IPS-11a (cell line): ENCODE measurements around the gene IRX5.

ENCODE experiments used
- H3K4me3 ChIP-seq: one replicate; pipeline ENCODE4 v1.5.1; 2013; ENCODE audit warnings: low read depth, low read length, control low read depth

The IRX5 gene

DNA sequence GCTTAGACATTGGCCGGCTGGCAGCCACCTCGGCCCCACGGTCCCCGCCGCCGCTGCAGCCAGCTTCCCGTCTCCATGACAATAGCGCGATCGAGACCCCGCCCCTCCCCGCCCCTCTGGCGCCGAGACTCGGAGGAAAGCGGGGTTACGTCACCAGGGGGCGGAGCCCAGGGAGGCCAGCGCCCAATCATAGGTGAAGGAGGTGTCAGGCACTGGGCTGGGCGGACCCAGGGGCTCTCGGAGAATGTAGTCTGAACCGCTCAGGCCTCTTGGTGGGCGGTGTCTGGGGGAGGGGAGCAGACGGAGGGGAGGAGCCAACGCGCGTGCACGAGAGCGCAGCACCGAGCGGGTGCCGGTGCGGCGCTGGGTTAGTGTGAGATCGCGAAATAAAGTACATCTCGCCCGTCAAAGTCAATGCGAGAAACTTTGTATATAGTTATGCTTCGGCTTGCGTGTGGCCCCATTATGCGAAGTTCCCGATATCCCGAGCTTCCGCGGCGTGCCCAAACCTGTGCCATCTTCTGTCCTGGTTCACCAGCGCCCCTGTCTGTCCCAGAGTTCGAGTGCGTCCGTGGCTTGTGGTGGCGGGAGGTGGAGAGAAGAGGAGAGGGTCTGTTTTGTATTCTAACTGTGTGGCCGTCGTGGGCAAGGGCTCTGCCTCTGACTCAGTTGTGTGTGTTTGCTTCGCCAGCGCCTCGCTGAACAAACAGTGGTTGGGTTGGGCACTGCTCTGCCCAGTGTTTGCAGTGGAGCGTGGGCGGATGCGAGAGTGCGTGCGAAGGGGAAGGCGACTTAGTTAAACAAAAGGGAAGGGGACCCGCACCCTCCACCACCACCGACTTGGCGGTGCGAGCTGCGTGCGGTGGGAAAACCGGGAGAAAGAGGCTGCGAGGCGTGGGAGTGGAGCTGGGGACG is 1.3 kb upstream of the IRX5 start:
- peak overlapping the region; percentile 70 for H3K4me3 ChIP-seq

DNA sequence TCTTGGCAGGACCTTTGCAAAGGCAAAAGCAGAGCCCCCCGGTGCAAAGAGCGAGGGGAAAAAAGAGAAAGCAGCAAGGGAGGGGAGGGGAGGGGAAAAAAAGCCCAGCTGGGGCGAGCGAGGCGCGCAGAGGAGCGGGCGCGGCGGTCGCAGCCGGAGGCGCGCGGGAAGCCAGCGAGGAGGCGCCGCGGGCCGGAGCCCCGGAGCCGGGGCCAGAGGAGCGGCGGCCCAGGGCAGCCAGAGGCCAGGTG is 129 bp downstream of the IRX5 start:
- peak overlapping the region; percentile 24 for H3K4me3 ChIP-seq

DNA sequence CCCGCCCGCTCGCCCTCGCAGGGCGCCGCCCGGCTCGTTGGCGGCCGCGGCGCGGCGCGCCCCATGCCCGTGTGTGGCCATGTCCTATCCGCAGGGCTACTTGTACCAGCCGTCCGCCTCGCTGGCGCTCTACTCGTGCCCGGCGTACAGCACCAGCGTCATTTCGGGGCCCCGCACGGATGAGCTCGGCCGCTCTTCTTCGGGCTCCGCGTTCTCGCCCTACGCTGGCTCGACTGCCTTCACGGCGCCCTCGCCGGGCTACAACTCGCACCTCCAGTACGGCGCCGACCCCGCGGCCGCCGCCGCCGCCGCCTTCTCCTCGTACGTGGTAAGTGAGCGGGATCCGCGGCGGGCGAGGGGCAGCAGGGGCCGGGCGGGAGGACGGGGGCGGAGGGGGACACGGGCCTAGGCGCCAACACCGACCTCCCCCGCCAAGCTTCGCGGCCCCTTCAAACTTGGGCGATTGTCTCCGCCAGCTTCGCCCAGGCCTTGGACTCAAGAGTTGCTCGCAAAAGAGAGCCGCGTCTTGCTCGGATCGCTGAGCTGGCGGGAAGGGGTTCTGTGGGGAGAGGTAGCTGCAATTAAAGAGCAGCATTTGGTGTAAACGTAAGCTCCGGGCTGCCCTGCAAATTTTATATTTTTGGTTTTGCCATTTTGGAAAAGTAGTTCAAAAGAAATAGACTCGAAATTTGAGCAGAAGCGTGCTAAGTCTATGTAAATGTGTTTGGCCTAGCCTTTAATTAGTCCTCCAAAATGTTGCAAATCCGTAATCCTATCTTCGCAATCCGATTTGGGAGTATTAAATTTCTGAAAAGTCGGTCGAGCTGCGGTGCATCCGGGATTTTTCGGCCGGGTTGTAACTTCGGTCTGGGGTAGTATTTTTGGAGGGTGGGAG is 702 bp downstream of the IRX5 start:
- H3K4me3 ChIP-seq: peak overlapping the region; percentile 24

DNA sequence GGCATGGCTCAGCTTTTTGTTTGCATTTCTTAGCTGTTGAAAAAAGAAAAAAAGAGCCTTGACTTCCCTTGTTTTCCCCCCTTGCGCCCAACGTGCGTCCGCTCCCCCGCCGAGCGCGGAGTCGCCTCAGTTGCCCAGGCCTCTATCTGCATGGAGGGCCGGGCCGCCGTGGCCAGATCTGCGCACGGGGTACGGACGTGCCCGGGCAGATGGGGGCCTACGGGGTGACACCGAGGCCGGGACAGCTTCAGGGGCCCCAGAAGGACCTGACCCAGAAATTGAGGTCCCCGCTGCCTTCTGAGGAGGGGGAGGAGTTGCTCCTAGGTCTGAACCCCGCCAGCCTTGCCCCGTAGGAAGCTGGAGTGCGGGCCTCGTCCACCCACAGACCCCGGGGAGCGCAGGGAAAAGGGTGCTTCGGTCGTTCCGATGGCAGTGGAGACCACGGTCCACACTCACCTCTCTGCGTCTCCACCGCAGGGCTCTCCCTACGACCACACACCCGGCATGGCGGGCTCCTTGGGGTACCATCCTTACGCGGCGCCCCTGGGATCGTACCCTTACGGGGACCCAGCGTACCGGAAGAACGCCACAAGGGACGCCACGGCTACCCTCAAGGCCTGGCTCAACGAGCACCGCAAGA is 1.5 kb downstream of the IRX5 start:
- no peak overlapping the region for H3K4me3 ChIP-seq

DNA sequence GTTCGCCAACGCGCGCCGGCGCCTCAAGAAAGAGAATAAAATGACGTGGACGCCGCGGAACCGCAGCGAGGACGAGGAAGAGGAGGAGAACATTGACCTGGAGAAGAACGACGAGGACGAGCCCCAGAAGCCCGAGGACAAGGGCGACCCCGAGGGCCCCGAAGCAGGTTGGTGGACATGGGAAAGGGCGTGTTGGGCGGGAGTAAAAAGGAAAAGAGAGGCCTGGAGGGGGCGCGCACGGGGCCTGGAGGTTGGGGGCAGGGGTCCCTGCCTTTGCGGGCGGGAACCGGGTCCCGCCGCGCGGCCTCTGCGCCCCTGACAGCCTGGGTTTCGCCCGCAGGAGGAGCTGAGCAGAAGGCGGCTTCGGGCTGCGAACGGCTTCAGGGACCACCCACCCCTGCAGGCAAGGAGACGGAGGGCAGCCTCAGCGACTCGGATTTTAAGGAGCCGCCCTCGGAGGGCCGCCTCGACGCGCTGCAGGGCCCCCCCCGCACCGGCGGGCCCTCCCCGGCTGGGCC is 2.1 kb downstream of the IRX5 start:
- peak overlapping the region; percentile 13 for H3K4me3 ChIP-seq

DNA sequence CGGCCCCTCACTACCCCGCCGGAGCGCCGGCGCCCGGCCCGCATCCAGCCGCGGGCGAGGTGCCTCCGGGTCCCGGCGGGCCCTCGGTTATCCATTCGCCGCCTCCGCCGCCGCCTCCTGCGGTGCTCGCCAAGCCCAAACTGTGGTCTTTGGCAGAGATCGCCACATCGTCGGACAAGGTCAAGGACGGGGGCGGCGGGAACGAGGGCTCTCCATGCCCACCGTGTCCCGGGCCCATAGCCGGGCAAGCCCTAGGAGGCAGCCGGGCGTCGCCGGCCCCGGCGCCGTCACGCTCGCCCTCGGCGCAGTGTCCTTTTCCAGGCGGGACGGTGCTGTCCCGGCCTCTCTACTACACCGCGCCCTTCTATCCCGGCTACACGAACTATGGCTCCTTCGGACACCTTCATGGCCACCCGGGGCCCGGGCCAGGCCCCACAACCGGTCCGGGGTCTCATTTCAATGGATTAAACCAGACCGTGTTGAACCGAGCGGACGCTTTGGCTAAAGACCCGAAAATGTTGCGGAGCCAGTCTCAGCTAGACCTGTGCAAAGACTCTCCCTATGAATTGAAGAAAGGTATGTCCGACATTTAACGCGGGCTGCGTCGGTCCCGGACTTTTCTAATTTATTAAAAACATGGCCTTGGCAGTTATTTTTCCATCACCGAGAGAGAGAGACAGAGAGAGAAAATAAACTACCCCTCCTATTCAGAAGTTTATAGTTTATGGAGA is 2.8 kb downstream of the IRX5 start:
- no peak overlapping the region for H3K4me3 ChIP-seq

DNA sequence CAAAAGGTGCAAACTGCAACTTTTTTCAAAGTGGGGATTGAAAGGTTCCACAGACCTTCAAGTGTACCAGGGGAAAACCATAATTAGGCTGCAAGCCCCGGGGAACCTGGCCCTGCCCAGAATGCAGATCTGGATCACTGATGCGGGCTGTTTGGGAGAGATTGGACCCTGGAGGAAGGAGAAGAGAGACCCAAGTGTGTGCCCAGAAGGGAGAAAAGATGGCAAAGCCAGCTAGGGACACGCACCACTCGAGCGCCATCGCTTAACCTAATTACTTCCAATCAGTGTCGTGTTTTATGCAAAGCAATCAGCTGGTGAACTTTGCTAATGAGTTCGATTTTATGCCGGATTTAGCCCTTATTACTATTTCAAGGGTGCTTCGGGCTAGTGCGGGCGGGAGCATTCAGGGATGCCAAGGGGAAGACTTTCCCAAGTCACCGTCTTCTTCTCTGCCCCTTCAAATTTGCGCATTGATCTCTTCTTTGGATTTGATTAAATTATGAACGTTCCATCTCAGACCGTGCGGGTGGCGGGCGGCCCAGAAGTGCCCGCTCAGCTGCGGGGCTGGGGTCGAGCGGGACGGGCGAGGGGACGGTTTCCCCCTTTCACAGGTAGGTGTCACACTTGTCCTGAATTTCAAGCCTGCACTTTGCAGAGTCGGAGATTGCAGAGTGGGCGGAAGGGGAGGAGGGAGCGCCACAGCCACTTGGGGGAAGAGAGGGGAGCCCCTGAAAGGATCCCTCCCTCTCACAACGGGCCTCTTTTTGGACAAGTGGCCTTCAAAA is 4.0 kb downstream of the IRX5 start:
- H3K4me3 ChIP-seq: no peak overlapping the region

DNA sequence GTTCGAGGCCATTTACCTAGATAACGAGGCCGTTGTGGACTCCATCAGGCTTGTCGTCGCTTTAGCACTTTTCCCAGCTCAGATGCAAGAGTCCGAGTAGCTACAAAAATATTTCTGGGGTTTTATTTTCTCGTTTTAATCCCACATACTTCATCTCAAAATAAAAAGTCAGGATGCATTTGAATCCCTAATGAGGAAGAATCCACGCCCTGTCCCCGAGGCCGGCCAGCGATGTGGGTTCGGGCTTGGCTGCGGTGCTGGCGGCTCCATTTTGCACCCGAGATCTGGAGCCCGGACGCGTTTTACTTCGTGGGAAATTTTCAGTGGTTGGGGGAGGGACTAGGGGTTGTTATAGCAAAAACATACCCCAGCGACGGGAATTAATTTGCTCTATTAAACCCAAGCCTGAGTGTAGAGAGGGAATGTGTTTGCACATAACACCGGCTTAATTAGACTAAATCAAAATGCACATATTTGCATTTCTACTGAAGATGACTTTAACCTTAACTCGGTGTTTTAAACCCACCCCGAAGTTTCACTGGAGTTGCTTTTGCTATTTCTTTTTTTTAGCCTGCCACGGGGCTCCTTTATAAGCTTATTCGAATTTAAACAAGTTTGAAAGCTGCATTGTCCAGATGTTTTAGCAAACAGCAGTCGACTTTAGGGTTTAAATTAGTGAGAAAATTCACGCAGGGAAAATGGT is 4.8 kb downstream of the IRX5 start:
- no peak overlapping the region for H3K4me3 ChIP-seq

DNA sequence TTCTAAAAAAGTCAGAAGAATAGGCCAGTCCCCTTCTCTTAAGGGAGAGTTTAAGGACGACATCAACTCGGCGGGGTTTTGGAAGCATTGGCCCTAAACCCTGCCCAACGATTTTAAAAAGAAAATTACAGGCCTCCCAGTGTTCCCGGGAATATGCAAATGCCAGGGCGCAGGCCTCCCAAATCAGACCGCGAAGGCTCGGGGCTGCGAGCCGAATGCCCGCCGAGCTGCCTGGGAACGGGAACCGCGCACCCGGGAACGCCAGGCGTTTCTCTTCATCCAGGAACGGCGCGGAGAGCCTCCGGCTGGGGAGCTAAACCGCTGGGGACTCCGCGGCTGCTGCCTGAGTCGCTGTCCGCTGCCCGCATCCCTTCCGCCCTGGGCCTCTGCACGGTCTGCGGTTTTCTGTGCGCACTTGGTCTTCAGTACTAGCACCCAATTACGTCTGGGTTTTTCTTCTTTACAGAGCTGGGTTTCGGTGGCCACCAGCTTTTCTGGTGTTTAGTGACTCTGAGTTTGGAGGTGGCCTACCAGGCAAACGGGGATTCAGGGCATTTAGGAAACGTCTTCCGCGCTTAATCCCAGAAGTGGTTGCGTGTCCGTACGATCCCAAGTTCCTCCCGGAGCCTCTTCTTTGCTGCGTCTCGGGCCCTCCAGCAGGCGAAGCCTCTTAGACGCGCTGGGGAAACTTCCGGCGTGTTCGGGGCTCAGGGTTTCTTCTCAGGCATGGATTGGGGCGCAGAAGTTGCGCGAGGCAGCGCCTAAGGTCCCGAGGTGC is 5.7 kb downstream of the IRX5 start:
- H3K4me3 ChIP-seq: no peak overlapping the region

DNA sequence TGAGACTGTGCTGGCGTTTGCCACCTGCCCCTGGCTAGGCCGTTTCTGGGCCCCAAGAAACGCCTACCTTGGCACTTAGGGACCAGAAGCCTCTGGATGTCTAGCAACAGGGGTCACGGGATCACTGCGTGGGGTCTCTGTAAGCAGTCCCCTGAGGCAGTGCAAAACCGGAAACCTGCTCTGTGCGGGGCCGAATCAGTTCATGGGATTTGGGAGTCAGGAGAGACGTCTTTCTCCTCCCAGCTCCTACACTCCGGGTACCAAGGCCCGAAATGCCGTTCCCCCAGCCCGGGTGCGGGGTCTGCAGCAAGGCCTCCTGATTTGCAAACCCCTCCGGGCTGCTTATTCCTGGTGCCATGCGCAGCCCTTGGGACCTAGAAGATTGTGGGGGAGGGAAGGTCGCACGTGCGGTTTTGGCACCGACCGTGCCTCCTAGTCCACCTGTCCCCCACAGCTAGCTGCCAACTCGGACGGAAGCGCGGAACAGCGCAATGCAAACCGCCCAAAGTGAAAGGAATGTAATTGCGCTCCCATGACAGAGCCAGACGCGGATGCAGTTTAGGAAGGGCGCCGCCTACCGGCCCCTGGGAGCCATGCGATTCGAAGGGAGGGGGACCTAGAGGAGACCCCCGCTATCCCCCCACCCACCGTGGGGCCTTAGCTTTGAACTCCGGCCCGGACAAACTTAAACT is 6.5 kb downstream of the IRX5 start:
- no peak overlapping the region for H3K4me3 ChIP-seq

DNA sequence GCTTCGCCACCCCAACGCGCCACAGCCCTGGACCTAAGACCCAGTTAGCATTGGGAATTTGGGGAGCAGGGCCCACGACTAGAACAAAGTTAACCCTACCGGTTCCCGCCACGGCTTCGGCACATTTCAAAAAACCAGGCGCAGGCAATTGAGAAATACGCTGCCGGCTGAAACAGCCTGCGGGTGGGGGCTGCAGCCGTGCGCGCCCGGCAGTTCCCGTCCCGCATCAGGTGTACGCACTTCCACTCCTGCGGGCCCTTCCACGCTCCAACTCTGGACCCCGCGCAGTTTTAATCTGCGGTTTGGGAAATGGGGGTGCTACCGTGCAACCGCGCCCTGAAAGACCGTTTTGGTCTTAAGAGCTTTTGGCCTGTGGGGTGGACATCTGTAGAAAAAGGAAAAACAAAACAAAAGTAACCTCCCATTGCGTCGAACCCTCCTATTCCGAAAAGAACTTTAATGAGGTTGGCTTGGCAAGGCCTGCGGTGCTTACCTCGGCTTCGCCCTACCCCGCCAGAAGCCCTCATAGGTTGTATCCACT is 7.1 kb downstream of the IRX5 start:
- peak overlapping the region; percentile 4 for H3K4me3 ChIP-seq

DNA sequence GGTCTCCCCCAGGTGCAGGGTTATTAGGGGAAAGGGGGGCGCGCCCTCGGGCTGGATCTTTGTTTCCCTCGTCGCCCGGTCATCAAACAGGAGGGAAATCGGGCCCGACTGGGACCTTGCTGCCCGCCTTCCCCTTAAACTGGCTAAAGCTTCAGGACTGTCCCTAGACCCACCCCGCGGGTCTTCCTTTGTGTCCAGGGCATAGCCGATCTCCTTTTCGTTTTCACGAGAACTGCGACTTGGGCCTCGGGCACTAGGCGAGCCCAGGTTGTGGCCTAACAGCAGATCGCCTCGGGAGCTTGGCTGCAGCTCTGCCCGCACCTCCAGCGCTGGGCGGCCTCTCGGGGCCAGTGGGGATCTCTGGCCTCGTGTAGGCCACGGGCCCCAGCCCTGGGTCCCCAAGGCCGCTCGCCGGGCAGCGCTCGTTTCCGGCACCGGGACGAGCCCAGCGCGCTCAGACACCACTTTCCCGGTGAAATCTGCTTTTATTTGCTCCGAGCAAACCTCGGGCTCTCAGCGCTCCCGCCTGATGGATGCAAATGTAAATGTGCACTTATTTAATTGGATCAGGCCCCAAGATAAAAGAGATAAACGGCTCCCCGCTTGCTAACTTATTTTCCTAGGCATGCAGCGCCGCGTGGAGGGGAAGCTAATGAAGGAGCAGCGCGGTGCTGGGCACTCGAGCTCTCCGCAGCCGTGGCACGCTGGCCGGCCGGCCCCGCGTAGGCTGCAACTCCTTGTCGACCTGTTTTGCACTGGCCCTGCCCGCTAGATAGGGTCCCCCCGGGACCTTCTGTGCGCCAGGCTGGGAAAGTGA is 7.8 kb downstream of the IRX5 start:
- H3K4me3 ChIP-seq: peak overlapping the region; percentile 4

DNA sequence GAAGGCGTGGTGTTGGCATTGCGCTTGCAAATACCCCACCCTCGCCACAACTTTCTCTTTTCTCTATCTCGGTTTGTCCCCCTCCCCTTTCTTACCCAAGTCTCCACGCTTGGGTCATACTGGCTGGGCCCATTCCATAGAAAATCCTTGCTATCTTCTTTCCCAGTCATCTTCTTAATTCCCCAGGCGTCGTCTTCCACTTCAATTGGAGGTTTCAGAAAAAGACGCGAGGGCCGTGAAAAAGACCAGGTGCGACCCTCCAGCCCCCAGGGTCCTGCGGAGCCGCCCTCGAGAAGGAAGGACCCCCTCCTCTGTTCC is 8.3 kb downstream of the IRX5 start:
- no peak overlapping the region for H3K4me3 ChIP-seq

DNA sequence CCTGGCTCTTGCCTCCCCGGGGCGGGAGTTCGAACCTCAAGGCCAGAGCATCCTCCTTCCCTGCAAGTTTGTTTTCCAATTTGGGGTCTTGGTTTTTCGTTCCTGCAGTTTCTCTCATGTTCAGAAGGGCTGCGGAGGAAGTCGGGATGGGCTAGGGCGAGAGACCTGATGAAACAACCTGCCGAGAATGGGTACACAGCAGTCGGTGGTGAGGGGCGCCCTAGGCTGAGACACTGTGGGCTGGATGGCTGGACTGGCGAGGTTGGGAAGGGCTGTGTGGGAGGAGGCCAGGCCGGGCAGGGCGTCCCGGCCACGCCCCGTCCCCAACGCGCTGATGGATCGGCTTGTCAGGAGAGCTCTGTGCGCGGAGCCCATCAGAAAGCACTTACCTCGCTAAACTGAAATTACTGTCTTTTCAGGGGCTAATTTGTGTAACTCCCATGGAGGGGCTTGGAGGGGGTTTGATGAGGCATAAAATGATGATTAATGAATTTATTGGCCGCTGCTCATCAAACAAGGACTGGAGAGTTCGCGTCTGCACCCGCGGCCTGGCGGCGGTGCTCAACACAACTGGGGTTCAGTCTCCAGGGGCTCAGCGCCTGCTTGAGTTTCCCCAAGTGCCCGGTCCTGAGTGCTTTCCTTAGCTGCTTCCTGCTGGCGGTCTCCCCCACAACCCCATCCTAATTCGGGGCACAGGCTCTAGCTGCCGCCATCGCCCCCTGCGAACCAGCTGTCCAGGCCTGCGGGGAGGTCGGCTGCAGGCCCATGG is 9.0 kb downstream of the IRX5 start:
- H3K4me3 ChIP-seq: no peak overlapping the region

DNA sequence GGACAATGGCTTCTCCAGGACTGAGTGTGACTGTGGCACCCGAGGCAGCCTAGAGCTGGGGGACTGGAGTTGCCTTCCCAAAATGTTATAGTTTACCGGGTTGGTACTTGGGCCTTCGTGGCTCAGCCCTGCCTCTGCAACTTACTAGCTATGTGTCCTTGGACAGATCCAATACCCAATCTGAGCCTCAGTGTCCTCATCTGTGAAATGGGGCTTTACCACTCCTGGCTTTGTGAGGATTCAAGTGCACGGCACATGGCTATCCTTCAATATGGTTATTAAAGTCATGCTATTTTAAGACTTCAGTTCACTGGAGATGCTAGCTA is 9.6 kb downstream of the IRX5 start:
- H3K4me3 ChIP-seq: no peak overlapping the region

DNA sequence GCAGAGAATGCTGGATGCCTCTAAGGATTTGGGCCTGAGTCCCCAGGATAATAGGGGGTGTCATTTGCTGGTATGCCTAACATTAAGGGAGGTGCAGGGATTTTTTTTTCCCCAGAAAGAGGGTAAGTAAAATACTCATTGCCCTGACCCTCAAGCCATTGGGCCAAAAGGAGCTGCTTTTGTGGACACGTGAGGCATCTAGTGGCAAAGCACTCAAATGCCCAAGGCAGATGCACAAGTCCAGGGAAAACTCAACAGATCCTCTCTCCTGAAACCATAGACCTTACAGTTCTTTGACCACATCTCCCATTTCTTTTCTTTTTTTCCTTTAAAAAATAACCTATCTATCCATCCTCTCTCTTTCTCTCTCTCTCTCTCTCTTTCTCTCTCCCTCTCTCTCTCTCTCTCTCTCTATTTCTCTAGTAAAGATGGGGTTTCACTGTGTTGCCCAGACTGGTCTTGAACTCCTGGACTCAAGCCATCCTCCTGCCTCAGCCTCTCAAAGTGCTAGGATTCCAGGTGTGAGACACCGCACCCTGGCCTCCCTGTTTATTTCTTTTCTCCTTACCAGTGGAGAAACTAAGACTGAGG is 11.8 kb downstream of the IRX5 start:
- H3K4me3 ChIP-seq: no peak overlapping the region
